Hippocampal formation (tissue), 2 donors: ENCODE results near the gene C17orf114.
A peak's percentile ranks its signal among the peaks of the same experiment; 100 is the strongest.

ENCODE experiments used
- DNase-seq, 2 donors: peaks; one replicate each; lab custom pipeline; 2025; lab: John Stamatoyannopoulos, UW

C17orf114 gene

DNA sequence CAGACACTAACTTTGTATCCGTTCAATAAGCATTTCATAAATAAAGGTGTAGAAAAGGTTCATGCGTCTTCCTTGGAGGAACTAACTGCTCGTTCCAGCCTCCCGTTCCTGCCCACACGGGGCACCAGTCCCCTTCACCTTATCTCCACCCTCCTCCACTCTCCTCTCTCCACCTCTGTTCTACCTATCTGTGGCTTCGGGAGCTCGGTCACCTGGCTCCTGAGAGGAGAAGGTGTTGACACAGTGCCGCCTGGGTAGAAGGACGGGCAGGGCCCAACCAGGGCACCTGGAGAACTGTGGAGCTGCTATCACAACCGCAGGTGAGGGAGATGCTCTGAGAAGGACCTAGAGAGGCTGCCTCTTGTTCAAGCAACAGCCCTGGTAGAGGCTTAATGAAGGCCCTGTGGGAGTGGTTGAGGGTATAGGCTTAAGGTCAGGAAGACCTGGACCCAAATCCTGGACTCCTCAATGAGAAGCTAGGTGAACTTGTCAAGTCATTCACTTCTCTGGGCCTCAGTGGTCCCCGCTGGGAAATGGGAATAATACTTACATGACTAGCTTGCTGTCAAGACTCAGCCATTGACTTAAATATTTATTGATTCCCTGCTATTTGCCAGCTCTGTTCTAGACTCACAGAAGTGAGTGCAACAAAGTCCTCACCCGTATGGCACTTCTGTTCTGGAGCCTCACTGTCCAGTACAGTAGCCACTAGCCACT, 21.4 kb upstream of the C17orf114 start:
- DNase-seq = no peak

DNA sequence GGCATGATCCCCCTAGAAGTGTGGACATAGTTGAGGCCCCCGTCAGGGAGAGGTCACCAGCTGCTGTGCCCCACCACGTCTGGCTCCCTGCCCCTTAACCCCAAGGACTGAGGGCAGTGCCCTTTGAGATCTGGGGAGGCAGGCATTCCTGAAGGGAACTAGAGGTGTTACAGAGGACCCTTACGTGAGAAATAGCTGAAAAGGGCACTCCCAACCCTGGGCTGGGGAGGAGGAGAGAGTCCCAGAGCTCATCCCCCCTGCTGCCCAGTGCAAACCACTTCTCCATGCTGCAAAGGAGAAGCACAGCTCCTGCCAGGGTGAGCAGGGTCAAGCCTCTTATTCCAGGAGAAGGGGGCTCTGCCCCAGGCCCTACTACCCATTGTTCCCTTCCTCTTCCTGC, 20.7 kb upstream of the C17orf114 start:
- DNase-seq = no peak

DNA sequence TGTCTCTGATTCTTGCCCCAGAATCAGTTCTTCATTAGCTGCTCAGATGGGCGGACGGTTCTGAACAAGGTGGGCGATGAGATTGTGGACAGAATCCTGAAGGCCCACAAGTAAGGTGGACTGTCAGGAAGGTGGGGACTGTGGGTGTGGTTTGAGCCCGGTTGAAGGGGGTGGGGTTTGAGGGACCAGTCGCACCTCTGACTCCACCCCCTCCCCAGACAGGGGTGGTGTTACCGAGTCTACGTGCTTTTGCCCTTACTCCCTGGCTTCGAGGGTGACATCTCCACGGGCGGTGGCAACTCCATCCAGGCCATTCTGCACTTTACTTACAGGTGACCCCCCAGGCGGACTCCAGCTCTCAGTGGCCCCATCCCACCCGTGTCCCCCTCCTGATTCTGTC, 16.1 kb upstream of the C17orf114 start:
- DNase-seq = no peak

DNA sequence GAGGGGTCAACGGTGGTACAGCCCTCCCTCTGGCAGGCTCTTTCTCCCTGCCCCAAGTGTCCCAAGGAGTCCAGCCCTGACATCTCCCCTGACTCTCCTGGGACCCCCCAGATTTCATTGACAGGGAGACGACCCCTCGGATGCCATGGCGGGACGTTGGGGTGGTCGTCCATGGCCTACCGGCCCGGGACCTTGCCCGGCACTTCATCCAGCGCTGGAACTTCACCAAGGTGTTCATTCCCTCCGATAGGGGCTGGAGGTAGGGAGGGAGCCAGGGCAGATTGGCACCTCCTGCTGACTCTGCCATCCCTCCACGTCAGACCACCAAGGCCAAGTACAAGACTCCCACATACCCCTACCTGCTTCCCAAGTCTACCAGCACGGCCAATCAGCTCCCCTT, 14.7 kb upstream of the C17orf114 start:
- DNase-seq = no peak

DNA sequence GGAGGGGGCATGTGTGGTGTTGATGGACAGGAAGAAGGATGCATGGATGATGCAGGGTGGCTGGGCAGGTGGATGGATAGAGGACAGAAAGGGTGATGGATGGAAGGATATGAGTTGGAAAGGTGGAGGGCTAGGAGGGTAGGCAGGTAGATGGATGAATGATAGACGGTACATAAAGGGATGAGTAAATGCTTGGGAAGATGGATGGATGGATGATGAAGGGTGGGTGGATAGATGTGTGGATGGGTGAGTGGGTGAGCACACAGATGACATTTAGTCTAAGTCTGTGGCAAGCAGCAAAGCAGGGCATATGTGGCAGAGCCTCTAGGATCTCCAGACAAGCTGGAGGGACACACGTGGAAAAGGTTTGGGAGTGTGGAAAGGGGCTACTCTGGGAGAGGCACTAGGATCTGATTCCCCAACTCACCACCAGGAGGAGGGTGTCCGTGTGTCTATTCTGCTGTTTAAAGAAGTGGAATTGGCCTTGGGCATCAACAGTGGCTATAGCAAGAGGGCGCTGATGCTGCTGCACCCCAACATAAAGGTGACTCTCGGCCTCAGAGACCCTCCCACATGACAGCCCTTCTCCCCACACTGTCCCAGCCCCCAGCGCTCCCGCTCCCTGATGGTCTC, 13.0 kb upstream of the C17orf114 start:
- DNase-seq = no peak

DNA sequence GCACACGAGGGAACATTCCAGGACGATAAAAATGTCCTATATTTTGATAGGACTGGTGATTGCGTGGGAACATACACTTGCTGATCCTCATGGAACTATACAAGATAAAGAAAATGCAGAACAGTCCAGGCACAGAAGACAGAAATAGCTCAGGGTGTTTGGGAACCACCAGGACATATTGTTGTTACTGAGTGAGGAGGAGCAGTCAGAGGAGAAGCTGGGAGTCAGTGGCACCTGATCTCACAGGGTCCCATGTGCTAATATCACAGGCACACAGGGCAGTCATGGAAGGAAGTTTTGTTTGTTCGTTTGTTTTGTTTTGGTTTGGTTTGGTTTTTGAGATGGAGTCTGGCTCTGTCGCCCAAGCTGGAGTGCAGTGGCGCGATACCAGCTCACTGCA, 10.6 kb upstream of the C17orf114 start:
- no peak for DNase-seq

DNA sequence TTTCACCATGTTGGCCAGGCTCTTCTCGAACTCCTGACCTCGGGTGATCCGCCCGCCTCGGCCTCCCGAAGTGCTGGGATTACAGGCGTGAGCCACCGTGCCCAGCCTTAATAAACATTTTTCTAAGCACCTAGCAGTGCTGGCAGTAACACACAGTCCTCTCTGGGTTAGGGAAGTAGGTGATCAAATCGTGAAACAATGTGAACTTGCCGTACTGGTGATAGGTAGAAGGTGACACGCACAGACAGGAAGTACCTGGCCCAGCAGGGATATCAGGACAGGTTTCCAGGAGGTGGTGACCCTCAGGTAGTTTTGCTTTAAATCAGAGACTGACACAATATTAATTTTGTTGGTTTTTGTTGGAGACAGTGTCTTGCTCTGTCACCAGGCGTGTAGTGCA, 9.3 kb upstream of the C17orf114 start:
- DNase-seq = no peak

DNA sequence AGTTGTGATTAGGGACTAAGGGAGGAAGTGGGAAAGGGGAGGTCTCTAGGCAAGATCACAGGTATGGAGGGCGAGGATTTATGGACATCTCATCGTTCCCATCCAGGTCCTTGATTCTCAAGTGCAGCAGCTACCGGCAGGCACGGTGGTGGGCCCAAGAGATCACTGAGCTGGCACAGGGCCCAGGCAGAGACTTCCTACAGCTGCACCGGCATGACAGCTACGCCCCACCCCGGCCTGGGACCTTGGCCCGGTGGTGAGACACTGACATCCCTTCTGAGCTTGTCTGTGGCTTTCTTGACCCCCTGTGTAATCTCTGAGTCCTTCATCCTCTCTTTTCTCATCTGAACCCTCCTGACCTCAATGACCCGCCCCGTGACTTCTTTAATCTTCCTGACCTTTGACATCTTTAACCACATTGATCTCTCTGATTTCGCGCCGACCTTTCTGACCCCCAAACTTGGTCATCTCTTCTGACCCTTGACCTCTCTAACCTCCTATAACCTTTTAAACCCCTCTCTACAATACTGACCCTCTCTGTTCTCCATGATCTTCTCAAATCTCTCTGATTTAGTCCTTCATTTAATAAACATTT, 8.7 kb upstream of the C17orf114 start:
- no peak for DNase-seq

DNA sequence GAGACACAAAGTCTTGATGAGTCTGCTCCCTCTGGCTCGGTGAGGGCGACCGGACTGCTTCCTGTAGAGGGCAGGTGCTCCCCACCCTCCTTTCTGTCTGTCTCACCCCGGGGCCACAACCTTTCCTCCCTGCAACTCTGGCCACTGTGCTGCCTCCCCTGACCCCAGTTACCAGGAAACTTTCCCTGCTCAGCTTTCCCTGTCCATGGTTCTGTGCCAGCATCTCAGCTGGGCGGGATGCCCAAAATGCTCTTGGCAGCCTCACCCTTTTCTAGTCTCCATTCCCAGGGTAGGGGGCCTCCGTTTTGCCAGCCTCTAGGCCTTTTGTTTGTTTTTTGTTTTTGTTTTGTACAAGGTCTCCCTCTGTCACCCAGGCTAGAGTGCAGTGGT, 6.2 kb upstream of the C17orf114 start:
- DNase-seq = peak; percentile 21 to 64

DNA sequence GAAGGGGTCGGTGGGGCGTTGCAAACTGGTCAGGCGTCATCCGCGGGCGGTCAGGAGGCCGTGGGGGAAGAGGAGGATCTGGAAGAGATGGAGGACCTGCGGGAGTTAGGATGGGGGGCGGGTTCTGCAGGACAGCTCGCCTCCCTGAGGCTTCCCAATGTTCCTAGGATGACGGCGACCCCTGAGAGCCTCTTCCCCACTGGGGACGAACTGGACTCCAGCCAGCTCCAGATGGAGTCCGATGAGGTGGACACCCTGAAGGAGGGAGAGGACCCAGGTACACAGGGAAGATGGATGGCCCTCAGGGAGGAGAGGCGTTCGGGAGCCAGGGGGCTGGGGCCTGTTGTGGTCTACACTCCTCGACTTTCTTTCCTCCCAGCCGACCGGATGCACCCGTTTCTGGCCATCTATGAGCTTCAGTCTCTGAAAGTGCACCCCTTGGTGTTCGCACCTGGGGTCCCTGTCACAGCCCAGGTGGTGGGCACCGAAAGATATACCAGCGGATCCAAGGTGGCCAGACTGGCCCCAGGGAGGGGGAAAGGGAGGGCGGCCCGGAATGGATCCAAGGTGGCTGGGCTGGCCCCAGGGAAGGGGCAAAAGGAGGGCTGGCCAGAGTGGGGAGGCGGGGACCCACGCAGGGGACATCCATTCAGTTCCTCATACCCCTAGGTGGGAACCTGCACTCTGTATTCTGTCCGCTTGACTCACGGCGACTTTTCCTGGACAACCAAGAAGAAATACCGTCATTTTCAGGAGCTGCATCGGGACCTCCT, 5.7 kb upstream of the C17orf114 start:
- no peak for DNase-seq

DNA sequence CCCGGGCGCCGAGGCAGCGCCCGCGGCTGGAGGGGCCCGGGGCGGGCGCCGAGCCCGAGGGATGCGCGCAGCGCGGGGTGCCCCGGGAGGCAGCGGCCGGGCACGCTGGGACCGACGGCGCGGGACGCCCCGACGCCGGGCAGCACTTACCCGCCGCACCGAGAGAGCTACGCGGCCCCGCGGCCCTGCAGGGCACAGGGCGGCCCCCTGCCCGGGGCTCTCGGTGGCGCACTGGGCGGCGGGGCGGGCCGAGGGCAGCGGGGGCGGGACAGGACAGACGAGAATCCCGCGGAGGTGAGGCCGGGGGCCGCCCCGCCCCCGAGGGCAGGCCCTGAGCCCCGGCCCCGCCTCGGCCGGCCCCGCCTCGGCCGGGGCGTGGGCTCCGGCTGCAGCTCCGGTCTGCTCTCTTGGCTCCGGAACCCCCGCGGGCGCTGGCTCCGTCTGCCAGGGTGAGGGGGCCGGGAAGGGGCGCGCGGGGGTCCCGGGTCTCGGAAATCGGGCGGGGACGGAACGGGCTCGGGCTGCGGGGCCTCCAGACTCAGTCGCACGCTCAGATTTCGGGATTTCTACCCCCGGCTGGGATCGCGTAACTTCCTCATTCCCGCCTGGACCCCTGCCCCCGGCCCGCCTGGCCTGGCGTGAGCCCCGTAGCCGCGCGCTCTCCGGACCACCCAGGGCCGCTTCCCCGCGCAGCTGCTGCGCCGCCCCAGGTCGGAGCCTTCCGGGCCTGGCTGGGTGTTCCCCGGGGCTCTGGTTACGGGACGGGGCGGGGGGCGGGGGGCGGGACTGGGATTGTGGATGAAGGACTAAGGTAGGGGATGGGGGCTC, 4.9 kb upstream of the C17orf114 start, which contains the start of gene PLD2:
TSS of gene PLD2 (plus strand) at position 376 of the 828 bp plus-strand sequence. CDS start 621 bp downstream, outside the sequence.
- peak; percentile 58 to 72 for DNase-seq

DNA sequence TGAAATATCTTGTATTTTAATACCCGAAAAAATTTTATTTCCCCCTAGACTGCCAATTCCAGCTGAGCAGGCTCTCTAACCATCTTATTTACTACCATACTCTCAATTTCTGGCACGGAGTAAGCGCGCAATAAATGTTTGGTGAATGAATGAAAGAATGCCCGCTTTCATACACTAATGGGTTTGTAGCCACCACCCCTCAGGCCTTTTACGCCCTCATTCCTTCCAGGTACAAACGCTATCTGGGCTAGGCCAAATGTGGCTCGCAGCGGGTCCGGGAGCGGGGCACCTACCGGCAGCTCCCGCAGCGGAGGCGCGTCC, 4.3 kb upstream of the C17orf114 start:
- no peak for DNase-seq

DNA sequence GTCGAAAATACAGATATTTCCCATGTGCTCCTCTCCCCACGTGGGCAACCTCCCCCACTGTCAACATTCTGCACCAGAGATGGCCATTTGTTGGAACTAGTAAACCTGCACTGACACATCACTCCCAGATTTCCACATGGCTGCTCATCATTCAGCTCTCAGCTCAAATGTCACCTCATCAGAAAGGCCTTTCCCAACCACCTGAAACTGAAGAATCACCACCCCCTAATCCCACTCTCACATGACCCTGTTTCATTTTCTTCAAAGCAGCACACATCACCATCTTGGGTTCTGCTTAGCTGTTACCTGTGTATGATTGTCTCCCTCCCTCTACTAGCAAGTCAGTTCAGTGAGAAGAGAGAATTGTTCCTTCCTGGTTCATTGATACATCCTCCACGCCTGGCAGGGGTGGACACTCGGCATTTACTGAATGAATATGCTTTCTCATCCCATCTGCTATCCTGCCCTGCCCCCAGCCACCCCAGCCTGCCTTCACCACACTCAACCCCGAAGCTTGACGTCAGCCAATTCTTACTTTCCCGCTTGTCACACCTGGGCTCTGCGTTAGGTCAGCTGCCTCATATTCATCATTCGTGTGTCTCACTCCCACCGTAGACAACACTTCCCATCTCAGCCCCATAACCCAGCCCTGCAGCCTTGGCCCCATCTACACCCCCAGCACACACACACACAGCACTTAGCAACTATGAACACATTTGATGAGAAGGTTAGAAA, 1.5 kb downstream of the C17orf114 start:
- DNase-seq = no peak

DNA sequence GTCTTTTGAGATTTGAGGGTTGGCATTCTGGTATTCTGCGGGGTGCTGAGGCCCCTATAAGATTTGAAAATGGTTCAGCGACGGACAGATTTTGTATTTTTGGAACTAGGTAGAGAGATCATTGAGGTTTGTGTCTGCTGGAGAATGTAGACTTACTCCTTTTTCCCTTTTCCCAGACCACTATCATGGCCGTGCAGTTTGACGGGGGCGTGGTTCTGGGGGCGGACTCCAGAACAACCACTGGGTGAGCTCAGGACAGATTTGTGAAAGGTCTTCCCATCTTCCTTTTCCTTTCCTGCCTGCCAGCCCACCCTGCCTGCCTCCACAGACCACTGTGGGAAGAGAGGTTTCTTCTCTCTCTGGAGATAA, 5.6 kb downstream of the C17orf114 start:
- no peak for DNase-seq

DNA sequence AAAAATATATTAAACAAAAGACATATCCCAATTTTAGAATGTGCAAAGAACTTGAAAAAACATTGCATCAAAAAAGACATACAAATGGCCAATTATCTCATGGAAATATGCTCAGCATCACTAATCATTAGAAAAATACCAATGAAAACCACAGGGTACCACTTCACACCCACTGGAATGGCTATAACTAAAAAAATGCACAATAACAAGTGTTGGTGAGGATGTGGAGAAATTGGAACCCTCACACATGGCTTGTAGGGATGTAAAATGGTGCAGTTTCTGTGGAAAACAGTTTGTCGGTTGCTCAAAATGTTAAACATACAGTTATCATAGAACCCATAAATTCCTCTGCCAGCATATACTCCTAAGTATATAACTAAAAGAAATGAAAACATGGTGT, 7.0 kb downstream of the C17orf114 start:
- DNase-seq = no peak

DNA sequence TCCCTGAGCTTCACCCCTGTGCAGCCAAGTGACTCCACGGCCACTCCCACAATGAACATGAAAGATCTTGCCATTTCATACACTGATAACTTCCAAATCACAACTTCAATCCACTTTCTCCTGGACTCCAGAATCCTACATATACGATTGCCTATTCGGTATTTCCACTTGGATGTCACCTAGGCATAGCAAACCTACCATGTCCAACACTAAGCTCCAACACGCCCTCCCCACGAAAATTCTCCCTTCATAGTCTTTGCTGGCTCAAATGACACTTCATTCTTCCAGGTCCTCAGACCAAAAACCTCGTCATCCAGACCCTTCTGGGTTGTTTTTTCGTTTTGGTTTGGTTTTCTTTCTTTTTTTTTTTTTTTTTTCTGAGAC, 11.4 kb downstream of the C17orf114 start:
- DNase-seq = no peak

DNA sequence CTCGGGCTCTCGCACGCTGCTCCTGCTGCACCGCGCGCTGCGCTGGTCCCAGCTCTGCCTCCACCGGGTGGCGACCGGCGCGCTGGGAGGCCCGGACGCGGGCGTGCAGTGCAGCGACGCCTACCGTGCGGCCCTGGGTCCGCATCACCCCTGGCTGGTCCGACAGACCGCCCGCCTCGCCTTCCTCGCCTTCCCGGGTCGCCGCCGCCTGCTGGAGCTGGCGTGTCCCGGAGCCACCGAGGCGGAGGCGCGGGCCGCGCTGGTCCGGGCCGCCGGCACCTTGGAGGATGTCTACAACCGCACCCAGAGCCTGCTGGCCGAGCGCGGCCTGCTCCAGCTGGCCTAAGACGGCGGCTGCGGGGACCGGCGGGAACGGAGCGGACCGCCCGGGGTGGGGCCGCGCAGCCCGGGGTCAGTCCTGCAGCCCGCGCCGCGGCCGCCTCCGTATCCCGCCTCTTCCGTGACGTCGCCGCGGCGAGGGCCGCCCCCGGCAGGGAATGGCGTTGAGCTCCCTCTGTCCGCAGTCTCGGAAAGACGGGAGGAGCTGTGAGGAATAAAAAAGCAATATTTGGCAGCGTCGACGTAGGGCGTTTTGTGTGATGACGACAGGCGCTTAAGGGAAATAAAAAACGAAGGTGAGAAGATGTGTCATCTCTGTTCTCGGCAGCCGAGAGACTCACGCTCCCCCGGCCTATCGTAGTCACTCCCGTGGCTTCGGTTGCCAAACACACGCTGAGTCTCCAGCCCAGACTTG, 12.0 kb downstream of the C17orf114 start:
- DNase-seq = peak; percentile 86 to 87

DNA sequence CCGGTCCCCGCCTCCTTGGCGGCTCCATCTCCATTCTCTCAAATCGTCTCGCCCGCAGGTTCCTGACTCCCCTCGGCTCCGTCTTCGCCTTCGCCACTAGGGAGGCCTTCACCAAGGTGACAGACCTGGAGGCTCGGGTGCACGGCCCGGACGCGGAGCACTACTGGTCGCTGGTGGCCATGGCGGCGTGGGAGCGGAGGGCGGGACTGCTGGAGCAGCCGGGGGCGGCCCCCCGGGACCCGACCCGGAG, 12.5 kb downstream of the C17orf114 start:
- DNase-seq = no peak

DNA sequence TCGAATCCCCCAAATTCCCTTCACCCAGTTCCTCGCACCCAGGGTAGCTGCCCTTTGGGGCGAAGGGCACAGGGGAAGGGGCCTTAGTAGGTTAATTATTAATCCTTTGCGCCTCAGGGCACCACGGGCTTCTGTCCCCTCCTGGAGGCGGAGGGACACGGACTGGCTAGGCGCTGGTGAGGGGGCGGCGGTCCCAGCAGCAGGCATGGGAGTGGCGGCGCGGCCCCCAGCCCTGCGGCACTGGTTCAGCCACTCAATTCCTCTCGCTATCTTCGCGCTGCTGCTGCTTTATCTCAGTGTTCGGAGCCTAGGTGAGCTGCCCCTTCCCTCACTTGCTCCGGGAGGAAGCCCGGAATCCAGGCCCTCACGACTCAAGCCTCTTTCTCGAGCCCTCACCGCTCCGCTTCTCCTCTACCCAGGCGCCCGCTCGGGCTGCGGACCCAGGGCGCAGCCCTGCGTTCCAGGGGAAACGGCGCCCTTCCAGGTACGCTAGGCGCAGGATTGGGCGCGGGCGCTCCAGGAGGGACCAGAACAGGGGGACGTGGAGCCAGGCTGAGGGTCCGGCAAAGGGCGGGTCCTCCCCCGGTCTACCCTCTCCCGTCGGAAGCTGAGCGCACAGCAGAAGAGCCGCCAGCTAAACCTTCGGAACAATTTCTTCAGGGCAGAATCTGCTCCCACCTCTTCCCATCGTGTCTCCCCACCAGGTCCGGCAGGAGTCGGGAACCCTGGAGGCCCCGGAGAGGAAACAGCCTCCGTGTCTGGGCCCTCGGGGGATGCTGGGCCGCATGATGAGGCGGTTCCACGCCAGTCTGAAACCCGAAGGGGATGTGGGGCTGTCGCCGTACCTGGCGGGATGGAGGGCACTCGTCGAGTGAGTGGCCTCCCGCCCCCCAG, 13.1 kb downstream of the C17orf114 start, which contains the start of gene GLTPD2:
TSS of gene GLTPD2 (plus strand) at position 158 of the 894 bp plus-strand sequence. CDS start at position 206, 48 bp downstream.
- no peak for DNase-seq
